MG63 (cell line): ENCODE measurements around the gene DBN1. TPM values are rescaled to one million over a fixed set of nuclear protein-coding genes. Genes with fewer than 3 reads are reported as not detected.

ENCODE experiments used
- DNase-seq: peaks from one replicate; pipeline ENCODE4 v3.0.0-alpha.2; 2020
- H3K27me3 ChIP-seq: fragments of 250-450 bp; sonication (Bioruptor Pico); 2 replicates; pipeline ENCODE4 v1.5.1; 2020; ENCODE audit warnings: mild to moderate bottlenecking, moderate library complexity
- H3K36me3 ChIP-seq: fragments of 250-450 bp; sonication (Bioruptor Pico); 2 replicates; pipeline ENCODE4 v1.5.1; 2020; ENCODE audit warnings: mild to moderate bottlenecking, moderate library complexity
- H3K4me3 ChIP-seq: fragments of 250-450 bp; sonication (Bioruptor Pico); 2 replicates; pipeline ENCODE4 v1.5.1; 2020; ENCODE audit warnings: mild to moderate bottlenecking, moderate library complexity
- H3K9me3 ChIP-seq: fragments of 250-450 bp; sonication (Bioruptor Pico); 2 replicates; pipeline ENCODE4 v1.5.1; 2020; ENCODE audit warnings: mild to moderate bottlenecking, moderate library complexity
- total RNA-seq: library from RNA; depleted of rRNA; stranded (reverse); fragments of >200 nt; shearing (Covaris generic); gene quantifications from 2 replicates; pipeline ENCODE4 v1.2.3, GENCODE V29; 2014; ENCODE audit warnings: low replicate concordance

DBN1 gene
- total RNA-seq, 1 experiment from 2014 or later: 334 TPM

GRCh38 chr5:177483994-177484901 is 10.8 kb upstream of the DBN1 start:
- Histone ChIP-seq H3K4me3 (no peak overlapping the region), H3K36me3 (peaks cover 87% of the 10 kb centered on the region), H3K9me3 (no peaks in the 10 kb centered on the region), H3K27me3 (no peaks in the 10 kb centered on the region)
- DNase-seq: no peak

GRCh38 chr5:177483042-177483441 is 9.6 kb upstream of the DBN1 start:
- Histone ChIP-seq H3K27me3 (no peaks in the 10 kb centered on the region), H3K36me3 (peaks cover 83% of the 10 kb centered on the region), H3K4me3 (no peak overlapping the region), H3K9me3 (no peaks in the 10 kb centered on the region)
- DNase-seq: no peak

DNA sequence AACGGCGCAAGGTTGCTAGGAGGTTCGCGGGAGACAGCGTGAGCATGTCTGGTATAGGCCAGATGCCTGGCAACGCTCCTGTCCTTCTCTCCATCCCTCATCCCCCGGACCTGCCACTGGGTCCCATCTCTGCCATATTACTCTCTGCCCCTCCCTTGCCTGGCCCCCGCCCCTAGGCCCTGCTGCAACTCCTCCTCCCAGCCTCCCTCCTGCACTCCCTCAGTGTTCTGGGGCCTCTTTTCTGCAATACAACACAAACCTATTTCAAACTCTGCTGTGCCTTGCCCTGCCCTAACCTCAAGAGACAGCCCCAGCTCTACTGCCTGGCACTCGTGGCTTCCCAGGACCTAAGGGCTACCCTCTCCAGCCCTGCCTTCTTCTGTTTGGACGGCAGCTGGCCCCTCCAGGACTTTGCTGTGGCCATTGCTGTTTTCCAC is 8.9 kb upstream of the DBN1 start:
- Histone ChIP-seq H3K4me3 (no peak overlapping the region), H3K9me3 (no peaks in the 10 kb centered on the region), H3K36me3 (peaks cover 78% of the 10 kb centered on the region), H3K27me3 (no peaks in the 10 kb centered on the region)
- no peak for DNase-seq

DNA sequence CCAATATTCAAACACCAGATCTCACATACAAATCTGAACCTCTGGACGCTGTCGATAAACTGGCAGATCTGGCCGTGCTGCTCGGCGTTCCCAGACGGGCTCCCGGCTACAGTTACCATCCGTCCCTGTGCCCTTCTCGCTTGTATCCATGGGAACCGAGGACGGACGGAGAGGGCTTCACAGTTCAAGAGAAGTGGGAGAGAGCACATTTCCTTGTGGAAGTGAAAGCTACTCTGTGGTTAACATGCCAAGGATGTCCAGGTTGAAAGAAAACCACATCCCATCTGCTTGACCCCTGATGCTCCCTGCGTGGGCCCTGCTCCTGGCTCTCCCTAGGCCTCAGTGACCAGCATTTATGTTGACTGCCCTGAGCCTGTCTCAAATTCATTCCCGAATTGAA is 6.3 kb upstream of the DBN1 start:
- DNase-seq: no peak
- Histone ChIP-seq H3K4me3 (no peak overlapping the region), H3K27me3 (no peaks in the 10 kb centered on the region), H3K36me3 (peaks cover 53% of the 10 kb centered on the region), H3K9me3 (no peaks in the 10 kb centered on the region)

GRCh38 chr5:177478711-177479646 is 5.5 kb upstream of the DBN1 start:
- H3K36me3 ChIP-seq: peaks cover 45% of the 10 kb centered on the region
- no peaks in the 10 kb centered on the region for H3K27me3 ChIP-seq
- no peaks in the 10 kb centered on the region for H3K9me3 ChIP-seq
- DNase-seq: no peak
- H3K4me3 ChIP-seq: no peak overlapping the region

- DNase-seq: no peak
- H3K36me3 ChIP-seq: peaks cover 36% of the 10 kb centered on the region
- H3K27me3 ChIP-seq: no peaks in the 10 kb centered on the region
- H3K4me3 ChIP-seq: no peak overlapping the region
- H3K9me3 ChIP-seq: no peaks in the 10 kb centered on the region
These were observed 4.5 kb upstream of the DBN1 start for GRCh38 chr5:177477701-177478477.

- no peaks in the 10 kb centered on the region for H3K27me3 ChIP-seq
- H3K4me3 ChIP-seq: no peak overlapping the region
- peaks cover 37% of the 10 kb centered on the region for H3K36me3 ChIP-seq
- DNase-seq: peak; percentile 73
- no peaks in the 10 kb centered on the region for H3K9me3 ChIP-seq
These were observed 3.2 kb upstream of the DBN1 start for GRCh38 chr5:177476531-177477233.

DNA sequence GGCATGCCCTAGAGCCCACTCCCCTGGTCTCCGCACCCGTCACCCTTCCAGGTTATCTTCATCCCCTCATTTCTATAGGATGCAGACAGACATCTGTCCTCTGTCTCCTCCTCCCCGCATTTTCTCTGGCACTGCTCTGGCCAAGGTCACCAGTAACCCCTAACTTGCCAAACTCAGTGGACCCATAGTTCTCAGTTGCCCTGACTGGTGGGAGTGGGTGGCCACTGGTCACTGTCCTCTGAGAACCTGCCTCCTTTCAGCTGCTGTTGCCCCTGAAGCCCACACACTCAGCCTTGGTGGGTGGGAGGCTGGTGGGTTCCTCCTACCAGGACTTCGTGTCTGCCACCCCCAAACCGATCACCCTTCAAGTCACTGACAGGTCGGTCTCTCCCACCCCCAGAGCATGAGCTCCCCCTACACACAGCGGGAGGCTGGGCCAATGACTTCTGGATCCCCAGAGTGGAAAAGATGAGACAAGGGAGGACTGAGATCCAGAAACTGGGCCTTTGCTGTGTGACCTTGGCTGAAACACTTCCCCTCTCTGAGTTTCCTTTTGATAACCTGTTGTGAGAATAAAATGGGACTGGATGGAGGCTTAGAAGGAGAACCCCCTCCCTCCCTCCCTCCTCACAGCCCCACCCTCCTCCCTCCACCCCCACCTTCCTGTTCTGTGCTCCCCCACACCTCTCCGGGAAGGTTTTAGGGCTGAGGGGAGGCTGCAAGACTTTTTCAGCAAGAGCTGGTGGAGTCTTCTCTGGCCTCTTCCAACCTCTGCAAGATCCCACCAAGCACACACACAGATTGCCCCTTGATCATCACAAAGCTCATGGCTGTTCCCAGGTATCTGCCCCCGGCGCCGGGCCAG is 2.4 kb upstream of the DBN1 start:
- no peak overlapping the region for H3K4me3 ChIP-seq
- H3K36me3 ChIP-seq: peaks cover 38% of the 10 kb centered on the region
- H3K27me3 ChIP-seq: no peaks in the 10 kb centered on the region
- no peak for DNase-seq
- no peaks in the 10 kb centered on the region for H3K9me3 ChIP-seq

- H3K9me3 ChIP-seq: no peaks in the 10 kb centered on the region
- peaks cover 44% of the 10 kb centered on the region for H3K36me3 ChIP-seq
- H3K27me3 ChIP-seq: no peaks in the 10 kb centered on the region
- DNase-seq: no peak
- H3K4me3 ChIP-seq: no peak overlapping the region
These were observed 1.6 kb upstream of the DBN1 start for GRCh38 chr5:177474846-177475562.

DNA sequence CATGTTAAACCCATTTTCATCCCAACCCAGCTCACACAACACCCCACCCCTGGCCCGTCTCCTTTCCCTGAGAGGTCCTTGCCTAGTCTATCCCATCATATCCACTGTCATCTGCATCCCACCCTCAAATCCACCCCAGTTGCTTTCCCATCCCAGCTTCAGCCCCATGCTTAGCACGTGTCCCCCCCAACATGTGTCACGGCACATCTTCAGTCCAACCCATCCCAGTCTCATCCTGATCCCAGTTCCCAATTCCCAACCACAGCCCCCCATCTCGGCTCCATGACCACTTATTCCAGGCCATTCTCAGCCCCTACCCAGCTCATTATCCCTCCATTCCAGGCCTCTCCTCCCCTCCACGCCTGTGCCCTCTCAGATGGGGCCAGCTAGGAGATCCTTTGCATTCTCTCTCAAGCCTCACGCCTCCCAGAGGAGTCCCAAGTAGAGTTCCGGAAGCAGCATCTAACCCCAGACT is 605 bp upstream of the DBN1 start:
- no peaks in the 10 kb centered on the region for H3K27me3 ChIP-seq
- no peaks in the 10 kb centered on the region for H3K9me3 ChIP-seq
- peaks cover 44% of the 10 kb centered on the region for H3K36me3 ChIP-seq
- DNase-seq: no peak
- H3K4me3 ChIP-seq: no peak overlapping the region; the same call in 1 of the 2 replicates

- Histone ChIP-seq H3K9me3 (no peaks in the 10 kb centered on the region), H3K36me3 (peaks cover 49% of the 10 kb centered on the region), H3K4me3 (peak overlapping the region; percentile 81), H3K27me3 (no peaks in the 10 kb centered on the region)
- DNase-seq: peak; percentile 68
These were observed 683 bp downstream of the DBN1 start for GRCh38 chr5:177472460-177473442.

GRCh38 chr5:177471610-177472356 is 1.7 kb downstream of the DBN1 start:
- H3K4me3 ChIP-seq: peak overlapping the region; percentile 81
- DNase-seq: no peak
- H3K9me3 ChIP-seq: no peaks in the 10 kb centered on the region
- H3K36me3 ChIP-seq: peaks cover 59% of the 10 kb centered on the region
- H3K27me3 ChIP-seq: no peaks in the 10 kb centered on the region
